ENCODE measurements around the gene FSHB.

Gene FSHB

GRCh38 chr11:30270671-30271070 lies 39.9 kb downstream of the FSHB start:
- DNase-seq = no peak

GRCh38 chr11:30277176-30277575 lies 46.4 kb downstream of the FSHB start:
- no peak for DNase-seq

GRCh38 chr11:30279796-30280195 lies 49.0 kb downstream of the FSHB start:
- no peak for DNase-seq

- DNase-seq = no peak
Measured at GRCh38 chr11:30281476-30282288, 50.9 kb downstream of the FSHB start.

GRCh38 chr11:30282289-30282631 lies 51.4 kb downstream of the FSHB start:
- no peak for DNase-seq

Data from activated effector memory CD4-positive, alpha-beta T cell treated with anti-CD3 and anti-CD28 coated beads, Interleukin-2, amount 50 U/mL, for 16 hours (primary cell).